HG03439 (cell line): ENCODE results near the gene NAB2.
"Not testable (repeated sequence)": the region's sequence is repeated elsewhere in the genome, so short reads cannot be mapped to it uniquely, and the experiment has no call there.

ENCODE experiments used
- ATAC-seq: cut with Tn5 transposase; IDR thresholded peaks from one replicate; pipeline ENCODE4 v1.9.1; 2021; ENCODE audit warnings: mild to moderate bottlenecking, moderate library complexity; ENCODE audit not compliant: unreplicated experiment

NAB2 gene

GRCh38 chr12:57066245-57066644 lies 22.7 kb upstream of the NAB2 start:
- ATAC-seq: no peak

- peak; percentile 75 for ATAC-seq
Observed at GRCh38 chr12:57069523-57069922, 19.4 kb upstream of the NAB2 start.

- no peak for ATAC-seq
Observed at GRCh38 chr12:57072661-57073060, 16.3 kb upstream of the NAB2 start.

GRCh38 chr12:57073566-57074450 lies 15.1 kb upstream of the NAB2 start:
- not testable (repeated sequence) for ATAC-seq

- ATAC-seq: peak; percentile 96
Observed at GRCh38 chr12:57078519-57079404, 10.2 kb upstream of the NAB2 start, which contains the start of gene NEMP1. Gene NEMP1 (minus strand): TSS chr12:57078791. CDS start chr12:57078745, 46 bp downstream.

- no peak for ATAC-seq
Observed at GRCh38 chr12:57079821-57080220, 9.1 kb upstream of the NAB2 start.

GRCh38 chr12:57080855-57081254 lies 8.1 kb upstream of the NAB2 start:
- ATAC-seq: no peak

GRCh38 chr12:57085999-57086492 lies 2.9 kb upstream of the NAB2 start:
- ATAC-seq: no peak

- ATAC-seq: no peak
Observed at GRCh38 chr12:57086493-57087009, 2.4 kb upstream of the NAB2 start.

- ATAC-seq: peak; percentile 33
Observed at GRCh38 chr12:57087010-57087690, 1.8 kb upstream of the NAB2 start.

- peak; percentile 32 for ATAC-seq
Observed at GRCh38 chr12:57087691-57088353, 1.1 kb upstream of the NAB2 start.

GRCh38 chr12:57089271-57090245 lies 644 bp downstream of the NAB2 start:
- ATAC-seq: no peak

GRCh38 chr12:57090490-57090889 lies 1.6 kb downstream of the NAB2 start:
- no peak for ATAC-seq

GRCh38 chr12:57090924-57091637 lies 2.2 kb downstream of the NAB2 start:
- ATAC-seq: no peak

GRCh38 chr12:57091638-57092528 lies 3.0 kb downstream of the NAB2 start:
- no peak for ATAC-seq

- ATAC-seq: no peak
Observed at GRCh38 chr12:57092529-57092862, 3.6 kb downstream of the NAB2 start.

GRCh38 chr12:57092876-57093414 lies 4.0 kb downstream of the NAB2 start:
- ATAC-seq: no peak
